HG02970 (cell line): ENCODE results near the gene GABRA5.

ENCODE experiments used
- ATAC-seq: cut with Tn5 transposase; IDR thresholded peaks from one replicate; pipeline ENCODE4 v1.9.1; 2021; ENCODE audit warnings: mild to moderate bottlenecking, moderate library complexity, moderate number of reproducible peaks; ENCODE audit not compliant: unreplicated experiment, low FRiP score

Gene GABRA5

DNA sequence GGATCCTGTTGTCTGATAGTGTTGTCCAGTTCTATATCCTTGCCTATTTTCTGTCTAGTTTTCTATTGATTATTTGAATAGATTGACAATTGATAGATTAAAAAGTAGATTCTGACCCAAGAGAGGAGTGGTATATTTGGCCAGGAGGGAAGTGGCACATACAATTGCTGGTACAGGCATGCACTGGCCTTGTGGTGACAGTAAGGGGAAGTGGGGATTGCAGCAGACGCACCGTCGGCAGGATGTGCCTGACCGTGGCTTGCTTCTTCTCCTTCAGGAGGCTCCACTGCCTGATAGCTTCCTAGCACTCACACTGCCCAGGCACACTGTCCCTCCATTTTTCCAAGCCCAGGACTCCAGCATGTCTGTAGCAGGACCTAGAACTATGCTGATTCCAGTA is 114.6 kb downstream of the GABRA5 start:
- no peak for ATAC-seq

DNA sequence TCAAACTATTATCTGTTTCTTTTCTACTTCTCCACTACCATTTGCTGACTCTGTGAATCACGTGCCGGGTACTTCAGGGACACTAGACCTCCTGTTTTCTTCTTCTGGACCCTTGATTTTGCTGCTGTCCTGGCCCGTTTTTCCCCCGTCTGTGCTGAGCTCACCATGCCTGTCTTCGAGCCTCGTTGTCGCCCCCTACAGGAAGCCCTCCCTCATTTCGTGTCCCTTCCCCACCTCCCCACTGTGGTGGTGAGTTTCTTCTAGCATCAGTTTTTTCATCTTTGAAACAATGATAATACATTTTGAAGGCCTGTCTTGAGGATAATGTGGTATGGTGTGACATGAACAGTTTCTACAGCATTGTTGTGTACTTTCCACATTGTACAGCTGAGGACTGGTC is 117.0 kb downstream of the GABRA5 start:
- ATAC-seq: no peak

DNA sequence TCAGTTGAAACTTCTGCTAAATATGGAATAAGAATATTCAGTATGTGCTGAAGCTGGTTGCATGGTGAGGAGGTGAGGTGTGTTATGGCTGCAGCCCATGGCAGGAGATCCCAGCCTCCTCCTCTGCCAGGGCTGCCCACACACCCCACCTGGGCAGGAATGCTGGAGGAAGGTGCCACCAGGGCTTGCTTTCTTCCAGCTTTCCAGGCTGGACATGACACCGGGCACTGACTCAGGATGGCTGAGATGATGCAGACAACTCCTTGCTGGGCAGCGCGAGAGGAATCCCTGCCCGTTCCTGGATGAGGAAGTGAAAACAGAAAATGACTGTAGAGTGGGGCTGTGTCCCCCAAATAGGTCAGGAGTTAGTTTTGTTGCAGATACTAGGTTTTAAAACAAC is 118.2 kb downstream of the GABRA5 start:
- no peak for ATAC-seq

DNA sequence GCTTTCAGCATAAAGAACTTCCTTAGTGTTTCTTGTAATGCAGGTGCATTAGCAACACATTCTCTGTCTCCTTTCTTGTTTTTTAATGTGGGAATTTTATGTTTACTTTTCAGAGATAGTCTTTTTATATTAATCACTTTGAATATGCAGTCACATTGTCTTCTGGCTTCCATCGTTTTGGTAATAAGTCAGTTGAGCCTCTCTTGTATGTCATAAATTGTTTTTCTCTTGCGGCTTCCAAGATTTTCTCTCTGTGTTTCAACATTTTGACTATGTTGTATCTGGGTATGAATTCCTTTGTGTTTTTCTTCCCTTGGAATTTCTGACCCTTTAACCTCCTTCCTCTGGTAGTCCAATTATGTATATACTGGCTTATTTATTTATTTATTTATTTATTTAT is 129.4 kb downstream of the GABRA5 start:
- no peak for ATAC-seq
